OCI-LY1 (cell line): ENCODE measurements around the gene CMTM2.

Source experiments
- EZH2 ChIP-seq: fragments of 200-600 bp; sonication (generic), shearing (Covaris generic); IDR thresholded peaks from 2 replicates; pipeline ENCODE4 v1.8.0; 2017; ENCODE audit warnings: borderline replicate concordance, mixed run types, mild to moderate bottlenecking, antibody characterized with exemption, low read length, moderate library complexity, mixed read lengths
- TF ChIP-seq, protein P1 (sequence below): fragments of 200-600 bp; sonication (generic), shearing (Covaris generic); IDR thresholded peaks from 2 replicates; pipeline ENCODE4 v1.5.1; 2017; ENCODE audit warnings: mild to moderate bottlenecking, antibody characterized with exemption, low read length, moderate library complexity, mixed read lengths

DNA sequence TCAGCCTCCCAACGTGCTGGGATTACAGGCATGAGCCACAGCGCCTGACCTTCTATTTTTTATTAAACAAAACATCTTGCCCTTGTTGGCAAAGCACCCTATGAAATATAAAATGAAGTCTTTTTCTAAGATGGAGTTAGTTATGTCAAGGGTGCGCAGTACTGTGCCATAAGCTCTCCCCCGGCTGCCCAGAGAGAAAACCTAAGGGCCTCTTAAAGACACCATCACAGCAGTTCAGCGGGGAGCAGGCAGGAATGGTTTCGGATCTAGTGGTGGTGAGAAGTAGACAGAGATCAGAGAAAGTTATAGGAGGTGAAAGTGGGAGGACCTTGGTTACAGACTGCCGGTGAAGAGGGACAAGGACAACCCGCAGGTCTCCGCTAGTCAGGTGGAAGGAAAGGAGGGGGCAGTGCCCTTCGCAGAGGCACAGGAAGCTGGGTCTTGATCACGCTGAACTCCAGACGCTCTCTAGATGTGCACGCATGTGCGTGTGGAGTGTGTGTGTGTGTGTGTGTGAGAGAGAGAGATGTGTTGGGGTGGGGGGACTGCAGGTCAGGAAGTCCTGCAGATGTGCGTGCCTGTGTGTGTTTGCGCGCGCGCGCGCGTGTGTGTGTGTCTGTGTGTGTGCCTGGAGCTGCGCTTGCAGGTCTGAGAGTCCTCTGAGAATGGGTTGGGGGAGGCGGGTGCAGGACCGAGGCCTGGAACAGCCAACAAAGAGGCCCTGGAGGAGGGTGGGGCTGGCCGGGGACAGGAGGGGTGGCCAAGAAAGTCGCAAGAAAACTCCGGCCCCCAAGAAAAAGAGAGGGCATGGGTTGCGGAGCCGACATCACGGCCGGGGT is 24.5 kb downstream of the CMTM2 start:
- TF ChIP-seq, protein P1, sequence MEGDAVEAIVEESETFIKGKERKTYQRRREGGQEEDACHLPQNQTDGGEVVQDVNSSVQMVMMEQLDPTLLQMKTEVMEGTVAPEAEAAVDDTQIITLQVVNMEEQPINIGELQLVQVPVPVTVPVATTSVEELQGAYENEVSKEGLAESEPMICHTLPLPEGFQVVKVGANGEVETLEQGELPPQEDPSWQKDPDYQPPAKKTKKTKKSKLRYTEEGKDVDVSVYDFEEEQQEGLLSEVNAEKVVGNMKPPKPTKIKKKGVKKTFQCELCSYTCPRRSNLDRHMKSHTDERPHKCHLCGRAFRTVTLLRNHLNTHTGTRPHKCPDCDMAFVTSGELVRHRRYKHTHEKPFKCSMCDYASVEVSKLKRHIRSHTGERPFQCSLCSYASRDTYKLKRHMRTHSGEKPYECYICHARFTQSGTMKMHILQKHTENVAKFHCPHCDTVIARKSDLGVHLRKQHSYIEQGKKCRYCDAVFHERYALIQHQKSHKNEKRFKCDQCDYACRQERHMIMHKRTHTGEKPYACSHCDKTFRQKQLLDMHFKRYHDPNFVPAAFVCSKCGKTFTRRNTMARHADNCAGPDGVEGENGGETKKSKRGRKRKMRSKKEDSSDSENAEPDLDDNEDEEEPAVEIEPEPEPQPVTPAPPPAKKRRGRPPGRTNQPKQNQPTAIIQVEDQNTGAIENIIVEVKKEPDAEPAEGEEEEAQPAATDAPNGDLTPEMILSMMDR, result no peak
- no peak for TF ChIP-seq EZH2
